GM23338 (cell line): ENCODE results near the gene LORICRIN. TPM values are rescaled to one million over a fixed set of nuclear protein-coding genes. Genes with fewer than 3 reads are reported as not detected.

ENCODE experiments used
- ATAC-seq: fragments of 200-7000 bp; cut with Tn5 transposase; 3 replicates; pipeline ENCODE4 v1.9.1; 2020
- DNase-seq: peaks from one replicate; pipeline ENCODE4 v3.0.0-alpha.2; 2015; ENCODE audit warnings: low spot score
- H2AFZ ChIP-seq: fragments of 200-600 bp; sonication (generic); 2 replicates; pipeline ENCODE4 v1.8.0; 2016; ENCODE audit warnings: antibody characterized with exemption, mild to moderate bottlenecking, moderate library complexity
- H3F3A ChIP-seq: fragments of 200-600 bp; sonication (generic); replicated peaks from 2 replicates; pipeline ENCODE4 v1.8.0; 2017; ENCODE audit warnings: antibody characterized with exemption, mixed run types, low read depth
- H3K27ac ChIP-seq: fragments of 200-600 bp; sonication (generic); 2 replicates; pipeline ENCODE4 v1.6.1; 2016; ENCODE audit warnings: low read depth
- H3K27me3 ChIP-seq: fragments of 200-600 bp; sonication (generic); 2 replicates; pipeline ENCODE4 v1.8.0; 2016; ENCODE audit warnings: mild to moderate bottlenecking, mixed run types, moderate library complexity; ENCODE audit not compliant: insufficient read depth
- H3K36me3 ChIP-seq: fragments of 200-600 bp; sonication (generic); 2 replicates; pipeline ENCODE4 v1.8.0; 2016; ENCODE audit warnings: mild to moderate bottlenecking; ENCODE audit not compliant: insufficient read depth
- H3K4me1 ChIP-seq: fragments of 200-600 bp; sonication (generic); 2 replicates; pipeline ENCODE4 v1.8.0; 2016; ENCODE audit warnings: mild to moderate bottlenecking, moderate library complexity; ENCODE audit not compliant: insufficient read depth
- H3K4me2 ChIP-seq: fragments of 200-600 bp; sonication (generic); 2 replicates; pipeline ENCODE4 v1.7.1; 2017; ENCODE audit warnings: mixed run types
- H3K4me3 ChIP-seq: fragments of 200-600 bp; sonication (generic); 2 replicates; pipeline ENCODE4 v1.6.1; 2016; ENCODE audit warnings: mixed run types
- H3K79me2 ChIP-seq: fragments of 200-600 bp; sonication (generic); replicated peaks from 2 replicates; pipeline ENCODE4 v1.8.0; 2017; ENCODE audit warnings: mild to moderate bottlenecking; ENCODE audit not compliant: insufficient read depth
- H3K9me2 ChIP-seq: fragments of 200-600 bp; sonication (generic); 2 replicates; pipeline ENCODE4 v1.8.0; 2017; ENCODE audit not compliant: insufficient read depth
- H4K20me1 ChIP-seq: fragments of 200-600 bp; sonication (generic); replicated peaks from 2 replicates; pipeline ENCODE4 v1.8.0; 2017; ENCODE audit warnings: mild to moderate bottlenecking; ENCODE audit not compliant: insufficient read depth
- H3K27ac Mint-ChIP-seq: 2 replicates; pipeline ENCODE4 v1.8.0; 2020; ENCODE audit warnings: inconsistent platforms, mild to moderate bottlenecking, moderate library complexity, mixed read lengths
- H3K27me3 Mint-ChIP-seq: 3 replicates; pipeline ENCODE4 v1.8.0; 2022; ENCODE audit warnings: low read depth, mild to moderate bottlenecking, moderate library complexity, mixed read lengths, inconsistent platforms; ENCODE audit not compliant: insufficient read depth, poor library complexity
- H3K36me3 Mint-ChIP-seq: 3 replicates; pipeline ENCODE4 v1.8.0; 2021; ENCODE audit warnings: low read depth, mild to moderate bottlenecking, inconsistent platforms, moderate library complexity, mixed read lengths
- H3K4me1 Mint-ChIP-seq: 3 replicates; pipeline ENCODE4 v1.8.0; 2020; ENCODE audit warnings: mild to moderate bottlenecking, inconsistent platforms, mixed read lengths
- H3K4me3 Mint-ChIP-seq: 3 replicates; pipeline ENCODE4 v1.8.0; 2021; ENCODE audit warnings: moderate library complexity, mild to moderate bottlenecking, inconsistent platforms, mixed read lengths
- H3K9me3 Mint-ChIP-seq: 3 replicates; pipeline ENCODE4 v1.8.0; 2020; ENCODE audit warnings: moderate library complexity, mild to moderate bottlenecking, inconsistent platforms, mixed read lengths
- CREB1 ChIP-seq: fragments of 250-450 bp; sonication (Bioruptor Pico); IDR thresholded peaks from 2 replicates; pipeline ENCODE4 v1.5.0; 2020; ENCODE audit warnings: low read depth, mild to moderate bottlenecking, moderate library complexity
- CTCF ChIP-seq, 2 experiments: fragments of 200-600 bp in 1 of 2; sonication (generic) in 1 of 2; conservative IDR thresholded peaks; 2 replicates each; pipeline versions ENCODE4 v1.5.1 to v1.6.1; 2016 to 2017; ENCODE audit warnings: antibody characterized with exemption in 2 of 2, low read depth in 2 of 2, mild to moderate bottlenecking in 2 of 2, moderate library complexity in 1 of 2
- EZH2 ChIP-seq: fragments of 200-600 bp; sonication (generic); IDR thresholded peaks from one replicate; pipeline ENCODE4 v1.8.0; 2017; ENCODE audit warnings: antibody characterized with exemption, mild to moderate bottlenecking, low read depth; ENCODE audit not compliant: unreplicated experiment
- EZH2phosphoT487 ChIP-seq: fragments of 200-600 bp; sonication (generic); IDR thresholded peaks from one replicate; pipeline ENCODE4 v1.8.1; 2018; ENCODE audit warnings: antibody characterized with exemption; ENCODE audit not compliant: unreplicated experiment
- NANOG ChIP-seq: IDR thresholded peaks from 2 replicates; pipeline ENCODE4 v1.6.1; 2016; ENCODE audit warnings: antibody characterized with exemption, borderline replicate concordance
- REST ChIP-seq: IDR thresholded peaks from one replicate; pipeline ENCODE4 v1.6.1; 2018; ENCODE audit warnings: antibody characterized with exemption; ENCODE audit not compliant: unreplicated experiment
- STAT1 ChIP-seq: IDR thresholded peaks from one replicate; pipeline ENCODE4 v1.6.1; 2016; ENCODE audit warnings: antibody characterized with exemption; ENCODE audit not compliant: unreplicated experiment
- ZNF331 ChIP-seq: fragments of 250-450 bp; sonication (Bioruptor Pico); IDR thresholded peaks from 2 replicates; pipeline ENCODE4 v1.5.0; 2020; ENCODE audit warnings: low read depth, mild to moderate bottlenecking, moderate library complexity
- polyA plus RNA-seq: library from polyadenylated mRNA; unstranded; fragments of >200 nt; fragmentation: Nextera tagmentation; extraction: Ambion mirVana; gene quantifications from 2 replicates; pipeline ENCODE4 v1.2.1, GENCODE V29; 2016
- total RNA-seq: library from RNA; depleted of rRNA; stranded (reverse); fragments of >200 nt; shearing (Covaris generic); gene quantifications from 2 replicates; pipeline ENCODE4 v1.2.3, GENCODE V29; 2014

Gene LORICRIN
- total and polyA plus RNA-seq, 2 experiments from 2014 or later = 0.23 TPM; not detected in 1

GRCh38 chr1:153292185-153292584 is 32.7 kb downstream of the LORICRIN start (continued):
- TF ChIP-seq REST (no peak), EZH2phosphoT487 (no peak), ZNF331 (CRISPR knock-in tag) (no peak), STAT1 (no peak), NANOG (no peak), CREB1 (CRISPR knock-in tag) (no peak), EZH2 (no peak), CTCF (conservative IDR thresholded peaks at IDR 0.05; ENCODE audit: low read depth in 2 of 2) (no peak)

GRCh38 chr1:153292740-153293479 is 33.4 kb downstream of the LORICRIN start:
- H3K4me3 Mint-ChIP-seq = no peak overlapping the region
- peak overlapping the region; percentile 97 for H2AFZ ChIP-seq

More at GRCh38 chr1:153292740-153293479, 33.4 kb downstream of the LORICRIN start:
- Histone ChIP-seq H3K27me3 (no peaks in the 10 kb centered on the region), H3K4me3 (no peak overlapping the region), H3K27ac (no peak overlapping the region), H3F3A (no peaks in the 10 kb centered on the region), H3K79me2 (no peaks in the 10 kb centered on the region), H3K9me2 (no peaks in the 10 kb centered on the region), H3K4me2 (peak overlapping the region; percentile 55; the same call in 1 of the 2 replicates), H3K4me1 (no peaks in the 10 kb centered on the region), H3K36me3 (no peaks in the 10 kb centered on the region), H4K20me1 (no peaks in the 10 kb centered on the region)
- H3K9me3 Mint-ChIP-seq = no peaks in the 10 kb centered on the region
- H3K27ac Mint-ChIP-seq = no peak overlapping the region
- DNase-seq = peak; percentile 61
- peaks cover 8% of the 10 kb centered on the region for H3K4me1 Mint-ChIP-seq
- peaks cover 9% of the 10 kb centered on the region for H3K27me3 Mint-ChIP-seq
- TF ChIP-seq STAT1 (no peak), CTCF (conservative IDR thresholded peaks at IDR 0.05; ENCODE audit: low read depth in 2 of 2) (peak; percentile 23 to 29; a peak in 3 of 4 replicates)
- H3K36me3 Mint-ChIP-seq = no peaks in the 10 kb centered on the region
- peak; percentile 76 for ATAC-seq
